Caco-2 (cell line): Measurements from ENCODE around the gene PTPRN2. TPM values are rescaled to one million over a fixed set of nuclear protein-coding genes. Genes with fewer than 3 reads are reported as not detected.

Experiments
- BruUV-seq: library from RNA; stranded (reverse); fragments of 400-500 nt; replicated peaks from 2 replicates; lab custom pipeline; 2021; lab: Mats Ljungman, UMichigan
- CTCF ChIA-PET: fragments of 300-600 bp; sonication (Branson Sonifier 250); formaldehyde crosslinking; loops from one replicate; lab custom pipeline; 2022; ENCODE audit warnings: antibody characterized with exemption; lab: Charles Lee
- POLR2A ChIA-PET: fragments of 300-600 bp; sonication (Branson Sonifier 250); formaldehyde crosslinking; loops from one replicate; lab custom pipeline; 2022; ENCODE audit warnings: antibody characterized with exemption; lab: Charles Lee
- DNase-seq, 2 experiments: peaks; one replicate each; pipeline versions ENCODE4 v3.0.0 to v3.0.0-alpha.2; 2020 to 2022
- H3K27me3 ChIP-seq: replicated peaks from 2 replicates; pipeline ENCODE4 v1.6.0; 2011; ENCODE audit warnings: low read length; ENCODE audit not compliant: control insufficient read depth, insufficient read depth
- H3K36me3 ChIP-seq: 2 replicates; pipeline ENCODE4 v1.5.1; 2011; ENCODE audit warnings: low read length; ENCODE audit not compliant: control insufficient read depth, insufficient read depth
- H3K4me1 ChIP-seq: fragments of 250-450 bp; sonication (Bioruptor Pico); 2 replicates; pipeline ENCODE4 v1.5.1; 2020; ENCODE audit warnings: mild to moderate bottlenecking
- H3K4me3 ChIP-seq: 2 replicates; pipeline ENCODE4 v1.5.1; 2011; ENCODE audit warnings: low read depth, mild to moderate bottlenecking, control low read depth, low read length
- H3K9me3 ChIP-seq: fragments of 250-450 bp; sonication (Bioruptor Pico); 2 replicates; pipeline ENCODE4 v1.5.1; 2020; ENCODE audit warnings: mild to moderate bottlenecking, moderate library complexity
- H3K27ac Mint-ChIP-seq: one replicate; pipeline ENCODE4 v1.8.0; 2022; ENCODE audit warnings: mixed read lengths; ENCODE audit not compliant: unreplicated experiment
- H3K27me3 Mint-ChIP-seq: one replicate; pipeline ENCODE4 v1.8.0; 2022; ENCODE audit warnings: mixed read lengths; ENCODE audit not compliant: insufficient read depth, unreplicated experiment
- H3K36me3 Mint-ChIP-seq: one replicate; pipeline ENCODE4 v1.8.0; 2022; ENCODE audit warnings: mild to moderate bottlenecking, mixed read lengths; ENCODE audit not compliant: insufficient read depth, unreplicated experiment
- H3K4me1 Mint-ChIP-seq: one replicate; pipeline ENCODE4 v1.8.0; 2022; ENCODE audit warnings: low read depth, mixed read lengths; ENCODE audit not compliant: unreplicated experiment
- H3K4me3 Mint-ChIP-seq: one replicate; pipeline ENCODE4 v1.8.0; 2022; ENCODE audit warnings: mild to moderate bottlenecking, moderate library complexity, mixed read lengths; ENCODE audit not compliant: unreplicated experiment
- H3K9me3 Mint-ChIP-seq: one replicate; pipeline ENCODE4 v1.8.0; 2022; ENCODE audit warnings: mixed read lengths; ENCODE audit not compliant: unreplicated experiment
- intact Hi-C: fragments of 100-400 bp; cut with micrococcal nuclease; formaldehyde crosslinking; loops from one replicate; pipeline ENCODE4 v1.10.0; 2022; ENCODE audit not compliant: unreplicated experiment
- total RNA-seq: library from RNA; stranded (reverse); gene quantifications from 2 replicates; pipeline ENCODE4 v1.2.3, GENCODE V29; 2022
- TF ChIP-seq, protein P1 (sequence below), 2 experiments: fragments of 200-600 bp in 1 of 2; IDR thresholded peaks; 1 replicate in 1 of 2; 2 replicates in 1 of 2; pipeline versions ENCODE4 v1.5.1 to v1.8.0; 2011 to 2022; ENCODE audit warnings: antibody characterized with exemption in 1 of 2, control low read depth in 1 of 2, inconsistent platforms in 1 of 2, low read depth in 1 of 2, low read length in 1 of 2, mild to moderate bottlenecking in 1 of 2, moderate library complexity in 1 of 2; ENCODE audit not compliant: insufficient read depth in 1 of 2, severe bottlenecking in 1 of 2, unreplicated experiment in 1 of 2

PTPRN2 gene
- total RNA-seq, 1 experiment from 2014 or later = 1.4 TPM

DNA sequence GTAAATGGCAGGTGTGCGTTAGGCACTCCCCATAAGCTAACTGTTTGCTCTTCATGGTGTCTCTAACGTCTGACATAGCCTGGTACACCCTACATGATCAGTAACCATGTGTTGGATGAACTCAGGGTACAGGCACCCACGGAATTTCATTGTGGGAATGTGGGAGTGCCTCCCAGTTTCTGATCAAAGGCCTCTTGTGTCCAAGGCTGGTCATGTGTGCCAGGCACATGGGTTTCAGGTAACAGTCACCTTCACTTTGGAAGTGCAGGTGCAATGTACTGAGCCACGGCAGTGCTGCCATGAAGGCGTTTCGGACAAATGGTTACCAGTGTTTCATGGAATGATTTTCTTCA, 952.5 kb downstream of the PTPRN2 start:
- H3K4me3 Mint-ChIP-seq = no peak overlapping the region
- POLR2A ChIA-PET = no interaction called here
- Histone ChIP-seq H3K36me3 (no peaks in the 10 kb centered on the region), H3K4me3 (no peak overlapping the region), H3K9me3 (peaks cover 8% of the 10 kb centered on the region), H3K4me1 (no peaks in the 10 kb centered on the region), H3K27me3 (no peaks in the 10 kb centered on the region)
- peaks cover 13% of the 10 kb centered on the region for H3K9me3 Mint-ChIP-seq
- TF ChIP-seq, protein P1, sequence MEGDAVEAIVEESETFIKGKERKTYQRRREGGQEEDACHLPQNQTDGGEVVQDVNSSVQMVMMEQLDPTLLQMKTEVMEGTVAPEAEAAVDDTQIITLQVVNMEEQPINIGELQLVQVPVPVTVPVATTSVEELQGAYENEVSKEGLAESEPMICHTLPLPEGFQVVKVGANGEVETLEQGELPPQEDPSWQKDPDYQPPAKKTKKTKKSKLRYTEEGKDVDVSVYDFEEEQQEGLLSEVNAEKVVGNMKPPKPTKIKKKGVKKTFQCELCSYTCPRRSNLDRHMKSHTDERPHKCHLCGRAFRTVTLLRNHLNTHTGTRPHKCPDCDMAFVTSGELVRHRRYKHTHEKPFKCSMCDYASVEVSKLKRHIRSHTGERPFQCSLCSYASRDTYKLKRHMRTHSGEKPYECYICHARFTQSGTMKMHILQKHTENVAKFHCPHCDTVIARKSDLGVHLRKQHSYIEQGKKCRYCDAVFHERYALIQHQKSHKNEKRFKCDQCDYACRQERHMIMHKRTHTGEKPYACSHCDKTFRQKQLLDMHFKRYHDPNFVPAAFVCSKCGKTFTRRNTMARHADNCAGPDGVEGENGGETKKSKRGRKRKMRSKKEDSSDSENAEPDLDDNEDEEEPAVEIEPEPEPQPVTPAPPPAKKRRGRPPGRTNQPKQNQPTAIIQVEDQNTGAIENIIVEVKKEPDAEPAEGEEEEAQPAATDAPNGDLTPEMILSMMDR (IDR thresholded peaks at IDR 0.05; ENCODE audit: insufficient read depth in 1 of 2, low read depth in 1 of 2, low read length in 1 of 2, severe bottlenecking in 1 of 2, unreplicated experiment in 1 of 2) = no peak
- CTCF ChIA-PET = no interaction called here
- no peak for DNase-seq
- intact Hi-C loops = no loop called here
- H3K27ac Mint-ChIP-seq = no peak overlapping the region
- H3K4me1 Mint-ChIP-seq = no peaks in the 10 kb centered on the region
- H3K27me3 Mint-ChIP-seq = peaks cover 8% of the 10 kb centered on the region
- H3K36me3 Mint-ChIP-seq = no peaks in the 10 kb centered on the region
- no TSS peak for BruUV-seq

DNA sequence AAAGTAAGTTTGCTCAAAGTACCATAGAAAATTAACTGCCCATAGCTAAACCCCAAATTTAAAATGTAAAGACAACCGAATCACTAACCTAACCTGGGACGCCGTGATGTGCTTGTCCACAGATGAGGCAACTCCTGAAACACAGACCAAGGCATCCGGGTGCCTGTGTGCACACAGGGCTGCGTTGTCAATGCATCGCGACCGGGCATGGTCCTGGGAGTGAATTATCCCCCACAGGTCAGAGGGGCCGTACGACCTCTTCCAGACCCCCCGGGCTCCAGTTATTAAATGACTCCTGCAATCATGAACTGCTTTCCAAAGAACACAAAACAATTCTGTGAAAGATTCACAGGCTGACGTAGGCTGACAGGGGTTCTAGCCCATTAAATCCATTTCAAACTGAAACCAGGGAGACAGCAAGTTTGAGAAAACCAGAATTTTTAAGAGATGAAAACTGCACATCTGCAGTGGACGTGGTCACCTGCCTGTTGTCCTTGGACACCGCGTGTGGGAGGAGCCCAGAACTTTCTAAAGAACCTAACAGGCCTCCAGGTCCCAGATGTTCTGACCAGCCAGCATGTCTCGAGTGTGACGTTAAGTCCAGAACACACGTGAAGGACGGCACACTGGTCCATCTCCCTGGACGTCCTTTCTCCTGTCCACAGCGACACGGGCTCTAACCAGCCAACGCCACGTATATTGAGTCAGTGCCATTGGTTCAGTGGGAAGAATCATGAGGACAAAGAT, 953.0 kb downstream of the PTPRN2 start:
- DNase-seq = no peak
- no peaks in the 10 kb centered on the region for H3K36me3 Mint-ChIP-seq
- H3K4me1 Mint-ChIP-seq = no peaks in the 10 kb centered on the region
- peaks cover 7% of the 10 kb centered on the region for H3K9me3 Mint-ChIP-seq
- no peaks in the 10 kb centered on the region for H3K27me3 ChIP-seq
- TF ChIP-seq, protein P1 (IDR thresholded peaks at IDR 0.05; ENCODE audit: insufficient read depth in 1 of 2, low read depth in 1 of 2, low read length in 1 of 2, severe bottlenecking in 1 of 2, unreplicated experiment in 1 of 2) = no peak
- intact Hi-C loops = no loop called here
- no peak overlapping the region for H3K4me3 ChIP-seq
- BruUV-seq = no TSS peak
- H3K4me1 ChIP-seq = no peaks in the 10 kb centered on the region
- H3K36me3 ChIP-seq = no peaks in the 10 kb centered on the region
- H3K9me3 ChIP-seq = peaks cover 2% of the 10 kb centered on the region
- no peak overlapping the region for H3K27ac Mint-ChIP-seq
- no peak overlapping the region for H3K4me3 Mint-ChIP-seq
- POLR2A ChIA-PET = no interaction called here
- CTCF ChIA-PET = no interaction called here
- peaks cover 8% of the 10 kb centered on the region for H3K27me3 Mint-ChIP-seq

DNA sequence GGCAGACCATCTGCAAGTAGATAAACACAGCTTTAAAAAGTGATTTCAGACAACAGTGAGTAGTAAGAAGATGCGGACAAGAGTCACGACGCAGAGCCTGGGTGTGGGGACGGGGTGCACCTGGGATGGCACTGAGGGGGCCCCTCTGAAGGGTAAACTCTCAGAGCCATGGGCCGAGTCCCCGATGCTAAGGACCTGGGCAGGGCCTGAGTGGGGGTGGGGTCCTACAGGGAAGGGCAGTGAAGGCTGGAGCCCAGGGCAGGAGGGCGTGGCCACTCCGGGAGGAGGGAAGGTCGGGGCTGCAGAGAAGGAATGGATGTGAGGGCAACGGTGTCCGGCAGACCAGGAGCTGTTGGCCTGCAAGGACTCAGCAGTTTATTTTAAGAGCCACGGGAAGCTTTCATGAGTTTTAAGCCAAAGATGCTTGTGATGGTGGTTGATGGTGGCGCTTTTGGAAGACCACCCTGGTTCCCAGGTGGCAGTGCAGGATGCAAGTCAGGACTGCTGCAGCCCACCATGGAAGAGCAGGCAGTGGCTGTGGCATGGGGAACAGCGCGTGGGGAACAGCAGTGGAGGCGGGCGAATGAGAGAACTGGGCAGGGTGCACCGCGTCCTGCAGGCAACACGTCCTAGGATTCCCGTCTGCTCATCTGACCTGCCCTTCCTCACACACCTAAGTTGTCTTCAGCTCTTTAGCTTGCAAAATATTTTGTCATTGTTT, 954.0 kb downstream of the PTPRN2 start:
- Histone ChIP-seq H3K9me3 (no peaks in the 10 kb centered on the region; the same call in 1 of the 2 replicates), H3K4me3 (no peak overlapping the region), H3K27me3 (no peaks in the 10 kb centered on the region), H3K4me1 (no peaks in the 10 kb centered on the region), H3K36me3 (no peaks in the 10 kb centered on the region)
- peaks cover 8% of the 10 kb centered on the region for H3K27me3 Mint-ChIP-seq
- H3K9me3 Mint-ChIP-seq = no peaks in the 10 kb centered on the region
- H3K4me3 Mint-ChIP-seq = no peak overlapping the region
- intact Hi-C loops = no loop called here
- H3K4me1 Mint-ChIP-seq = no peaks in the 10 kb centered on the region
- POLR2A ChIA-PET = no interaction called here
- BruUV-seq = no TSS peak
- no peak for DNase-seq
- CTCF ChIA-PET = no interaction called here
- H3K27ac Mint-ChIP-seq = no peak overlapping the region
- TF ChIP-seq, protein P1 (IDR thresholded peaks at IDR 0.05; ENCODE audit: insufficient read depth in 1 of 2, low read depth in 1 of 2, low read length in 1 of 2, severe bottlenecking in 1 of 2, unreplicated experiment in 1 of 2) = no peak
- no peaks in the 10 kb centered on the region for H3K36me3 Mint-ChIP-seq
